Measurements from ENCODE around the gene MAGI3.

The MAGI3 gene

GRCh38 chr1:113672491-113672890 lies 282.2 kb downstream of the MAGI3 start:
- DNase-seq (ENCODE audit: low read depth) = no peak
- H3K4me3 ChIP-seq (ENCODE audit: low read depth, low read length) = no peak overlapping the region
- no peak for TF ChIP-seq CTCF (IDR thresholded peaks at IDR 0.05; ENCODE audit: low read depth, low read length)
- TF ChIP-seq POLR2A (IDR thresholded peaks at IDR 0.05; ENCODE audit: extremely low read depth, insufficient read length) = no peak
- no peak for TF ChIP-seq MAX (IDR thresholded peaks at IDR 0.05; ENCODE audit: low read depth, low read length)
- no peak for TF ChIP-seq MYC (IDR thresholded peaks at IDR 0.05; ENCODE audit: low read depth, low read length)

GRCh38 chr1:113674591-113674990 lies 284.3 kb downstream of the MAGI3 start:
- TF ChIP-seq MYC (IDR thresholded peaks at IDR 0.05; ENCODE audit: low read depth, low read length) = no peak
- TF ChIP-seq POLR2A (IDR thresholded peaks at IDR 0.05; ENCODE audit: extremely low read depth, insufficient read length) = no peak
- no peak for TF ChIP-seq MAX (IDR thresholded peaks at IDR 0.05; ENCODE audit: low read depth, low read length)
- TF ChIP-seq CTCF (IDR thresholded peaks at IDR 0.05; ENCODE audit: low read depth, low read length) = no peak

GRCh38 chr1:113675302-113675701 lies 285.0 kb downstream of the MAGI3 start:
- TF ChIP-seq MAX (IDR thresholded peaks at IDR 0.05; ENCODE audit: low read depth, low read length) (no peak), POLR2A (IDR thresholded peaks at IDR 0.05; ENCODE audit: extremely low read depth, insufficient read length) (no peak), CTCF (IDR thresholded peaks at IDR 0.05; ENCODE audit: low read depth, low read length) (no peak), MYC (IDR thresholded peaks at IDR 0.05; ENCODE audit: low read depth, low read length) (no peak)
- peak; percentile 30 for DNase-seq (ENCODE audit: low read depth)
- H3K4me3 ChIP-seq (ENCODE audit: low read depth, low read length) = no peak overlapping the region

More at GRCh38 chr1:113674591-113674990, 284.3 kb downstream of the MAGI3 start:
- H3K4me3 ChIP-seq (ENCODE audit: low read depth, low read length) = no peak overlapping the region
- DNase-seq (ENCODE audit: low read depth) = no peak

GRCh38 chr1:113676524-113676923 lies 286.2 kb downstream of the MAGI3 start:
- no peak for DNase-seq (ENCODE audit: low read depth)
- H3K4me3 ChIP-seq (ENCODE audit: low read depth, low read length) = no peak overlapping the region
- no peak for TF ChIP-seq MYC (IDR thresholded peaks at IDR 0.05; ENCODE audit: low read depth, low read length)
- no peak for TF ChIP-seq POLR2A (IDR thresholded peaks at IDR 0.05; ENCODE audit: extremely low read depth, insufficient read length)
- TF ChIP-seq CTCF (IDR thresholded peaks at IDR 0.05; ENCODE audit: low read depth, low read length) = no peak
- TF ChIP-seq MAX (IDR thresholded peaks at IDR 0.05; ENCODE audit: low read depth, low read length) = no peak

GRCh38 chr1:113677250-113678158 lies 287.2 kb downstream of the MAGI3 start:
- H3K4me3 ChIP-seq (ENCODE audit: low read depth, low read length) = no peak overlapping the region
- peak; percentile 58 for DNase-seq (ENCODE audit: low read depth)
- peak; percentile 19 for TF ChIP-seq CTCF (IDR thresholded peaks at IDR 0.05; ENCODE audit: low read depth, low read length)
- no peak for TF ChIP-seq MYC (IDR thresholded peaks at IDR 0.05; ENCODE audit: low read depth, low read length)
- no peak for TF ChIP-seq POLR2A (IDR thresholded peaks at IDR 0.05; ENCODE audit: extremely low read depth, insufficient read length)
- no peak for TF ChIP-seq MAX (IDR thresholded peaks at IDR 0.05; ENCODE audit: low read depth, low read length)
